Measurements from ENCODE around the gene XYLT2.

GRCh38 chr17:50352693-50353599 is 7.0 kb downstream of the XYLT2 start:
- no peak for TF ChIP-seq CTCF (IDR thresholded peaks at IDR 0.05; ENCODE audit: extremely low read depth in 1 of 2, insufficient read depth in 1 of 2, low read depth in 1 of 2, low read length in 2 of 2)
- TF ChIP-seq POLR2A (IDR thresholded peaks at IDR 0.05; ENCODE audit: low read depth, low read length) = no peak
- TF ChIP-seq POLR2AphosphoS5 (IDR thresholded peaks at IDR 0.05; ENCODE audit: insufficient read depth, low read depth, low read length) = no peak
